Measurements from ENCODE around the gene DYNC2LI1.
A peak's percentile ranks its signal among the peaks of the same experiment; 100 is the strongest.
"Not testable (repeated sequence)": the region's sequence is repeated elsewhere in the genome, so short reads cannot be mapped to it uniquely, and the experiment has no call there.

DYNC2LI1 gene

DNA sequence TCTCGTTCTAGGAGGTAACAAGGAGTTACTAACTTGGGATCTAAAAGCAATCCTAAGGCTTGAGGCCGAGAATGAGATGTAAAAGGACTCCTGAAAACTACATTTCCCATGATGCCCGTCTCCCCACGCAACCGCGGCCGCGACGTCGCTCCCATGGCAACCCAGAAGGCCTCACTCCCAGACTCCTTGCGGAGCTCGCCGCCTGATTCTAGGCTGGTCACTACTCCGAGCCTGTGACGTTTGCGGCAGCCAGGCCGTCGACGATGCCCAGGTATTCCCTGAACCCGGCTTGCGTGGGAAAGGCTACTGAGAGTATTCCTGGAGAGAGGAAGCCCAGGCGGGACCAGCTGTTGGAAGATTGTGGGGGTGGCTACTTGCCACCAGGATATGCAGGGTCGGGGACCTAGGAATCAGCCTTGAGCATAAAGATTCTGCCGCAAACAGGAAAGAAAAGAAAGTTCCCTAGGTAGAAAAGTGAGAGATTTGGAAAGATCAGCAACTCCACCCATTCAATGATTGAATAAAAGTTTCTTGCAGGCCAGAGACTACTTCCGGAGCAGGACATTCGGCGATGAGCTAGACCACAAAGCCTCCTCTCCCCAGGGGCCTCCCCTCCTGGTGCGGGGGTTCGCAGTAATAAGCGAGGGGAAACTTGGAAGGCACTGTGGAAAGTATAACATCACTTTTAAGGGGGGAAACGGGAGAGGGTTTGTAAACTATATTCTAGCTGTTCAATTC lies at the start of gene DYNC2LI1:
Gene DYNC2LI1 (plus strand): TSS at position 164 of the 738 bp plus-strand sequence. CDS start 100 bp downstream, at position 264.
- DNase-seq (ENCODE audit: low spot score) = peak; percentile 91

DNA sequence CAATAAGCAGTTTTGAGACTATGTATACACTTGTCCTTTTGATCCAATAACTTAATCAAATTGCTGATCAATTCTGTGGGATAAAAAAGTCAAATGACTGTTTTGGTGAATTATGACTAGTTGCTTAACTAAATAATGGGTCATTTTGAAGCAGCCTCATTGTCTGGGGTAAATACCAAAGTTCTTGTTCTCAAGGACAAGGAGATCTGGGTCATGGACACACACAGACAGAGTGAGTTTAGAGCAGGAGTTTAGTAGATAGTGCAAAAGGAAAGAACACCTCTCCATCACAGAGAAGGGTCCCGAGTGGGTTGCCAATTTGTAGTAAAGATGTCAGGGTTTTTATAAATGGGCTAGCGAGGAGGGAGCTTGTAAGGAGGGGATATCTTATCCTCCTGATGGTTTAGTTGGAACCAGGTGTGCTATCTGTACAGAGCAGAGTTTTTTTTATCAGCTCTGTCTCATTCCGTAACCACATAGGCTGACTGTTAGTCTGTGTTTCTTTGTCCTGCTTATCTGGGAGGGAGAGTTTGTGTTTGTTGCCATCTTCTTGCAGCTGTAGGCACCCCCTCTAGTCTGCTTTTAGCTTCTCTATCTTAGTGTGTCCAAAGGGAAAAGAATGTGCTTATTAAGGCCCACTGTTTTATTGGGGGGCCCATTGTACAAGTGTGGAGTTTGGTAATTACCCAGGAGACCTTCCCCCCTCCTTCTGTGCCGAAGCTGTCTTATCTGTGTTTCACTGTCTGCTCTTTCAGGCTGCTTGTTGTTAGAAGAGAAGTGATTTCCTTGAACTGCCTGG lies 48.9 kb upstream of the DYNC2LI1 start:
- DNase-seq (ENCODE audit: low spot score) = no peak

- DNase-seq (ENCODE audit: low spot score) = no peak
Observed at GRCh38 chr2:43725711-43726246, 48.1 kb upstream of the DYNC2LI1 start.

DNA sequence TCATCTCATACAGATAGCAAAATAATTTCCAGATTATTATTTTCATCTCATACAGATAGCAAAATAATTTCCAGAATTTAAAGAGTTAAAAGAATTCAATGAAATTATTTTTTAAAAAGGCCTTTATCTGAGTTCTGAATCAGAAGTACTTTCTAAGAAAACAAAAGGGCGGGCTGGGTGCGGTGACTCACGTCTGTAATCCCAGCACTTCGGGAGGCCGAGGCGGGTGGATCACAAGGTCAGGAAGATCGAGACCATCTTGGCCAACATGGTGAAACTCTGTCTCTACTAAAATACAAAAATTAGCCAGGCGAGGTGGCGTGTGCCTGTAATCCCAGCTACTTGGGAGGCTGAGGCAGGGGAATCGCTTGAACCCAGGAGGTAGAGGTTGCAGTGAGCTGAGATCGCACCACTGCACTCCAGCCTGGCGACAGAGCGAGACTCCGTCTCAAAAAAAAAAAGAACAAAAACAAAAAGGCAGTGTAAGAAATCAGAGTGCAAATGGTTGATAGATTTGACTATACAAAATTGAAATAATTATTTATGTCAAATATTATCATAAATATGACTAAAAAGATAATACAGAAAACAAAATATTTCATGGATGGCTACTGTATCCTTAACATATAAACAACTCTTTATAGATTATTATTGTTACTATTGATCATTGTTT lies 46.7 kb upstream of the DYNC2LI1 start:
- not testable (repeated sequence) for DNase-seq (ENCODE audit: low spot score)

GRCh38 chr2:43727634-43728014 lies 46.2 kb upstream of the DYNC2LI1 start:
- DNase-seq (ENCODE audit: low spot score) = no peak

GRCh38 chr2:43729491-43730174 lies 44.2 kb upstream of the DYNC2LI1 start:
- no peak for DNase-seq (ENCODE audit: low spot score)

DNA sequence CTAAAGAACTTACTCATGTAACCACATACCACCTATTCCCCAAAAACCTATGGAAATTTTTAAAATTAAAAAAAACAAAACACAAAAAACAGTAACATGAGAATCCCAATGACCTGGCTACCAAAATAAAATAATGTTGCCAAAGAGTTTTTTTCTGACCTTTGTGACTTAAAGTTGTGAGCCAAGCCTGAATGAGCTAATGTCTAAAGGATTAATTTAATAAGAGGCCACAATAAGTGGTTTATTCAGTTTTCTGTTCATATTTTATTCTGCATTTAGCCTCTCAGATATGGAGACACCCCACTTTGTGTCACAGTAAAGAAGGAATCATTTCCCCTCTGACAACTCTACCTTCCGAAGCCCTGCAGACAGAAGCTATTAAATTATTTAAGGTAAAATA lies 42.6 kb upstream of the DYNC2LI1 start:
- no peak for DNase-seq (ENCODE audit: low spot score)

- DNase-seq (ENCODE audit: low spot score) = no peak
Observed at GRCh38 chr2:43736637-43737036, 37.2 kb upstream of the DYNC2LI1 start.

DNA sequence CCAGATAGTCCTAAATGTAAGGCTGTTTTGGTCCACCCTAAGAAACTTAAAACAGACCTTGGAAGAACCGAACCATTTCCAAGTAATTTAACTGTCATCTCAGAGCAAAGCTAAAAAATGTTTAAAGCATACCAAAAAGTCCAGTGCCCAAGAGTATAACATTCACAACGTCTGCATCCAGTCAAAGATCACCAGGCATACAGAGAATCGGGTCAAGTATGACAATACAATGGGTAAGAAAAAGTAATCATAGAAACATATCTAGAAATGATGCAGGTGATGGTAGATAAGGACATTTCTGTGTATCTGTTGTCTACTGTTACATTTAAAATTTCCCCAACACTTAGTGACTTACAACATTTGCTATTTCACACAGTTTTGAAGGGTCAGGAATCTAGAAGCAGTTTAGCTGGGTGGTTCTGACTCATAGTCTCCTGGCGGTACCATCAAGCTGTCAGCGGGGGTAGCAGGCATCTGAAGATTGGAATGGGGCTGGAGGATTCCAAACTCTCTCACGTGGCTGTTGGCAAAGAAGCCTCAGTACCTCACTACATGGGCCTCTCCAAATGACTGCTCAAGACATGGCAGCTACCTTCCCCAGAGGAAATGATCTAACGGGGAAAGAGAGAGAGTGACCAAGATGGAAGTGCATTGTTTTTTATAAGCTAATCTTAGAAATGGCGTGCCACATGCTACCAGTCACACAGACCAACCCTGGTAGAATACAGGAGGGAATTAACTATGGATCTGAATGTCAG lies 36.6 kb upstream of the DYNC2LI1 start:
- no peak for DNase-seq (ENCODE audit: low spot score)

- no peak for DNase-seq (ENCODE audit: low spot score)
Observed at GRCh38 chr2:43737855-43738254, 36.0 kb upstream of the DYNC2LI1 start.

DNA sequence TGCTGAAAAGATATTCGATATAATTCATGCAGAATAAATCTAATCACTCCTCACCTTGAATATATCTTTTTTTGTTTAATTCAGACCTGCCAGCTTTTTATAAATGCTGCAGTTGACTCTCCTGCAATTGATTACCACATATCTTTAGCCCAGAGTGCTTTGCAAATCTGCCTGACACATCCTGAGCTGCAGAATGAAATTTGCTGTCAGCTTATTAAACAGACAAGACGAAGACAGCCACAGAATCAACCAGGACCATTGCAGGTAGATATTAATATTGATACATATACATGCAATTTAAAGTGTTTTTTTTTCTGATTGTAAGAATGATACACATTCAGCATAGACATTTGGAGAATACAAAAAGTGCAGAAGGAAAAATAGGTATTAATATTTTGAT lies 35.6 kb upstream of the DYNC2LI1 start:
- no peak for DNase-seq (ENCODE audit: low spot score)

- DNase-seq (ENCODE audit: low spot score) = no peak
Observed at GRCh38 chr2:43743706-43744105, 30.1 kb upstream of the DYNC2LI1 start.

DNA sequence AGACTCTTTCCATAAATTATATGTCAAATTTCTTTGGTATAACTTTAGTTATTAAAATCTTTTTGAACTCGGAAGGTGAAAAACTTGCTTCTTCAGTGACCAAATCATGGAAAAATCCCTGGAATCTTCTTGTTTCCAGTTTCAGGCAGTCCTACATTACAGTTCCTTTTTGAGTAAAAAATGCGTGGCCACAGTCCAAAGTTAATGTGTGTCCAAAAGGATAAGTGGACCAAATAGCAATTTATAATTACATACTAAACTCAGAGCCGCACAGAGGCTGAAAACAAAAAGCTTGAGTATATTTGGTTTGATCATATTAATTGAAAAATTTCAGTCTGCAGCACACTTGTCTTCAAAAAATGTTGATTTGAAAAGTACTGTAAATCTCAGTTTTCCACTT lies 28.4 kb upstream of the DYNC2LI1 start:
- DNase-seq (ENCODE audit: low spot score) = no peak

- DNase-seq (ENCODE audit: low spot score) = no peak
Observed at GRCh38 chr2:43748333-43748732, 25.5 kb upstream of the DYNC2LI1 start.

DNA sequence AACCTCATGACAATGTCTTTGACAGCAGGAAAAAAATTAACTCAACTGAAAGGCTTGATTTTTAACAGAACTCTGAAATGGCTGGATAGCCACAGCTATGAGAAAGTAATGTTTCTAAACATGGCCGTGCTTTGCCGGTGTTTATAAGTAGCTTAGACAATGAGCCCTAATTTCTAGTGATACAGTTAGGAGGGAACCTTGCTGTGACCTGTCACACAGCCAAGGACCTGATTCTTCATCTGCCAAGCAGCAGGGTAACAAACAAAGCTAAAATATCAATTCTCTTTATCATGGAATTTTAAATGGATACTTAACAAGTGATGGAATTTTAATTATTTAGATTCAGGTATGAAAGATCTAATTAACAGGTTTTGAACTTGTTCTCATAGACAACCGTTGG lies 24.3 kb upstream of the DYNC2LI1 start:
- no peak for DNase-seq (ENCODE audit: low spot score)

- DNase-seq (ENCODE audit: low spot score) = no peak
Observed at GRCh38 chr2:43751476-43751990, 22.3 kb upstream of the DYNC2LI1 start.

GRCh38 chr2:43752302-43752701 lies 21.5 kb upstream of the DYNC2LI1 start:
- no peak for DNase-seq (ENCODE audit: low spot score)

DNA sequence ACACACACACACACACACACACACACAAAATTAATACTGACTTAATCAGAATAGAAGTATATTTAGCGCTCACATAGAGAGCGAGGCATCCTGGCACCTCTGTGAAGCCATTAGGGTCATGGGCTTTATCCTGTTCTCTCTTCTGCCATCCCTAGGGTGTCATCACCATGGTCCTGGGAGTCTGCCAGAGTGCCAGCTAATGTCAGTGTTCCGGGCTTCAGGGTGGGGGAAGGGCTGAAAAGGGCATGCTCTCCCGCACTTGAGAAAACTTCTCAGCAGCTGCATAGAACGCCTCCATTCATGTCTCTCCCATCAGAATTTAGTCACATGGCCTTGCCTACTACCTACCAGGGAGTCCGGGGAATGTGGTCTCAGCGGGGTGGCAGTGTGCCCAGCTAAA lies 19.7 kb upstream of the DYNC2LI1 start:
- DNase-seq (ENCODE audit: low spot score) = no peak

GRCh38 chr2:43758739-43759138 lies 15.1 kb upstream of the DYNC2LI1 start:
- no peak for DNase-seq (ENCODE audit: low spot score)

DNA sequence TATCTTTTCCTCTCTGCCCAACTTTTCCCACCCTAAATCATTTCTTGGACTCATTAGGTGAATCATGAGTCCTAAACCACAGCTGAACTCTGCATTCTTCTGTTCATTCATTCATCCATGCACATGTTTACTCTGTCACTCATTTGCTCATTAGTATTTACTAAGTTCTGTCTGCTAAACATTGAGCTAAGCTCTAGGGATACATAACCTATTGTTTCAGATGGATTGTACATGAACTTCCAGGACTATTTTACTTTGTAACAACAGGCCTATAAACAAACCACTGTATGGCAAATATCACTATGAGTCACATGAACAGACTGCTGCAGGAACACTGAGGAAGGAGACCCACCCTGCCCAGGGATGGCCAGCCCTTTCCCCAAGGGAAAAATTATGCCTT lies 14.6 kb upstream of the DYNC2LI1 start:
- DNase-seq (ENCODE audit: low spot score) = no peak

DNA sequence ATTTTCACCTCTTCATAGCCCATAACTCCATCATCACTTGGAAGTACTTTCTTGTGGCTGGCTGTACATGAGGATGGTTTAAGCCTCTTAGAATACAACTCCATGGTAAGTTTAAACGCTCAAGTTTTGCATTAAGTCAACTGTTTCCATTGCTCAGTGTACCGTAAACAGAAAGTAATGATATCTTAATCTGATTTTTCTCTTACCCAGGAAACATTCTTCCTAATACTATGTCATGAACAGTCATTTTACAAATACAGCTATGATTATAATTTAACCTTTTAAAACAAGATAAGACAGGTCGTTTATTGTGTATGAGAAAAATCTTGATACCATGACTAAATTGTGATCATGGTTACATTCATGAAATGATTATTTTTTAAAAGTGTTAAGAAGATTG lies 11.6 kb upstream of the DYNC2LI1 start:
- no peak for DNase-seq (ENCODE audit: low spot score)
